Loucy (cell line): ENCODE data around the gene TRIM67.

Experiments
- H2AFZ ChIP-seq: fragments of 200-600 bp; sonication (generic); 2 replicates; pipeline ENCODE4 v1.6.0; 2016; ENCODE audit warnings: antibody characterized with exemption, mild to moderate bottlenecking, low read length, moderate library complexity
- H3F3A ChIP-seq: fragments of 200-600 bp; 2 replicates; pipeline ENCODE4 v1.6.0; 2016; ENCODE audit warnings: antibody characterized with exemption, low read depth, mild to moderate bottlenecking
- H3K27me3 ChIP-seq: fragments of 200-600 bp; sonication (generic); 2 replicates; pipeline ENCODE4 v1.6.1; 2014; ENCODE audit warnings: low read length, mild to moderate bottlenecking; ENCODE audit not compliant: insufficient read depth, poor library complexity, severe bottlenecking
- H3K36me3 ChIP-seq: fragments of 200-600 bp; sonication (generic); 2 replicates; pipeline ENCODE4 v1.6.1; 2016; ENCODE audit warnings: low read length; ENCODE audit not compliant: insufficient read depth
- H3K4me1 ChIP-seq: fragments of 200-600 bp; sonication (generic); 2 replicates; pipeline ENCODE4 v1.5.1; 2014; ENCODE audit warnings: low read length, mild to moderate bottlenecking; ENCODE audit not compliant: insufficient read depth, poor library complexity, severe bottlenecking
- H3K4me2 ChIP-seq: fragments of 200-600 bp; sonication (generic); 2 replicates; pipeline ENCODE4 v1.6.0; 2014; ENCODE audit warnings: antibody characterized with exemption, low read length, low read depth, mild to moderate bottlenecking; ENCODE audit not compliant: poor library complexity, severe bottlenecking
- H3K4me3 ChIP-seq: fragments of 200-600 bp; sonication (generic); 2 replicates; pipeline ENCODE4 v1.5.1; 2014; ENCODE audit warnings: low read length, mild to moderate bottlenecking, mixed read lengths; ENCODE audit not compliant: poor library complexity, severe bottlenecking
- H3K79me2 ChIP-seq: fragments of 200-600 bp; sonication (generic); 2 replicates; pipeline ENCODE4 v1.6.1; 2014; ENCODE audit warnings: low read length; ENCODE audit not compliant: insufficient read depth
- H3K9ac ChIP-seq: fragments of 200-600 bp; sonication (generic); 2 replicates; pipeline ENCODE4 v1.6.0; 2014; ENCODE audit warnings: mild to moderate bottlenecking, low read depth, low read length, moderate library complexity; ENCODE audit not compliant: poor library complexity, severe bottlenecking
- H3K9me2 ChIP-seq: fragments of 200-600 bp; sonication (generic); replicated peaks from 2 replicates; pipeline ENCODE4 v1.6.1; 2016; ENCODE audit warnings: low read depth, low read length, mixed read lengths
- H3K9me3 ChIP-seq: fragments of 200-600 bp; sonication (generic); 2 replicates; pipeline ENCODE4 v1.6.1; 2014; ENCODE audit warnings: mild to moderate bottlenecking, antibody characterized with exemption, low read length, low read depth; ENCODE audit not compliant: insufficient read depth
- H4K20me1 ChIP-seq: fragments of 200-600 bp; sonication (generic); 2 replicates; pipeline ENCODE4 v1.6.0; 2014; ENCODE audit warnings: antibody characterized with exemption, low read length, mild to moderate bottlenecking; ENCODE audit not compliant: insufficient read depth, poor library complexity, severe bottlenecking
- CTCF ChIP-seq: fragments of 200-600 bp; sonication (generic); conservative IDR thresholded peaks from 2 replicates; pipeline ENCODE4 v1.5.1; 2014; ENCODE audit warnings: mild to moderate bottlenecking, antibody characterized with exemption, low read length
- EZH2phosphoT487 ChIP-seq: fragments of 200-600 bp; IDR thresholded peaks from 2 replicates; pipeline ENCODE4 v1.6.1; 2018; ENCODE audit warnings: antibody characterized with exemption, mild to moderate bottlenecking, moderate library complexity, borderline replicate concordance

Gene TRIM67

DNA sequence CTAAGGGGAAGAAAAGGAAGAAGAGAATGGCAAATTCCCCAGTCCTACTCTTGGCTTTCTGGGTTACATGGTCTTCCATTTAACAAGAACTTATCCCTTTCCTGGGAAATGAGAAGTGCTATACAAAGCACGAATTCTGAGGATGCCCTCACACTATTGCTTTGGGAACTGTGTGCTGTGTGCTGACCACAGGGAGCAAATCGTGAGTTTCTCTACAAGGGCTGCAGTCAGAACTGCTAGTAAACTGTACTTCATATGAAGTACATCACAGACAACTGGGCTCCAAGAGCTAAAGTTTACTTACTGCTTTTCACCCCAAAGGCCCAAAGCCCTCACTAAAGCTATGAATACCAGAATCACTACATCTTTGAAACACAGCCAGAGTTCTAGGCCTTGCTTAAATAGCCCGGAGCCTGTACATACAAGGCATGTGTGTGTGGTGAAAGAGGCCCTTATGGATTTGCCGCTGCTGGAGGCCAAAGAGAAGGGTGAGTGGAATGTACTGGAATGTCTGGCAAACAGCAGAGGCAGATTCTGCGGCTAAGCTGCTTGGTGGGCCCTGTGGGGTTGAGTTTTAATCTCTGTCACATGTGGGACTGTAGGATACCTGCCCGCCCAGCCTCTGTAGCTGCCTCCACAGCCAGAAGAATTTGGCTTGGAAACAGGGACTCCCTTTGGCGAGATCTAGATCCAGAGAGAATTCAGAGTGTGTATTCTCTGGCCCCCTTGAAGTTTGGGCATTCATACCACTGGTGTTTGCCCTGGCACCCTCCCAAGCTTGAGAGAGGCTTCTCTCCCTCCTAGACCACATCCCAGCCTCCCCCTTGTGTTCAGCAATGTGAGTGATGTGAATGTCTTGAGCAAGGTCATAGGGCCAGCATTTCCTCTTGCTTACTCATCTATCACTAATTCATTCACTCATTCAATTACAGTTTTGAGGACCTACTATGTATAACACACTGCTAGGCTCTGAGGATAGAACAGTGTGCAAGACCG is 21.9 kb upstream of the TRIM67 start:
- no peak overlapping the region for H3K4me2 ChIP-seq

GRCh38 chr1:231144416-231145193 is 17.3 kb upstream of the TRIM67 start:
- Histone ChIP-seq H3K9ac (no peak overlapping the region), H3K4me1 (no peaks in the 10 kb centered on the region), H3K27me3 (no peaks in the 10 kb centered on the region), H3K4me2 (no peak overlapping the region), H3K79me2 (no peaks in the 10 kb centered on the region), H3K4me3 (no peak overlapping the region), H4K20me1 (no peaks in the 10 kb centered on the region), H3F3A (no peaks in the 10 kb centered on the region), H3K9me2 (no peaks in the 10 kb centered on the region), H2AFZ (no peak overlapping the region), H3K9me3 (no peaks in the 10 kb centered on the region), H3K36me3 (no peaks in the 10 kb centered on the region)
- TF ChIP-seq EZH2phosphoT487 (no peak), CTCF (no peak)

More for the DNA sequence above, 21.9 kb upstream of the TRIM67 start:
- Histone ChIP-seq H3F3A (no peaks in the 10 kb centered on the region), H3K27me3 (no peaks in the 10 kb centered on the region), H3K4me1 (no peaks in the 10 kb centered on the region), H3K36me3 (no peaks in the 10 kb centered on the region), H4K20me1 (no peaks in the 10 kb centered on the region), H3K9me2 (no peaks in the 10 kb centered on the region), H3K9ac (no peak overlapping the region), H3K9me3 (no peaks in the 10 kb centered on the region), H2AFZ (no peak overlapping the region), H3K4me3 (no peak overlapping the region), H3K79me2 (no peaks in the 10 kb centered on the region)
- TF ChIP-seq CTCF = no peak
- no peak for TF ChIP-seq EZH2phosphoT487

DNA sequence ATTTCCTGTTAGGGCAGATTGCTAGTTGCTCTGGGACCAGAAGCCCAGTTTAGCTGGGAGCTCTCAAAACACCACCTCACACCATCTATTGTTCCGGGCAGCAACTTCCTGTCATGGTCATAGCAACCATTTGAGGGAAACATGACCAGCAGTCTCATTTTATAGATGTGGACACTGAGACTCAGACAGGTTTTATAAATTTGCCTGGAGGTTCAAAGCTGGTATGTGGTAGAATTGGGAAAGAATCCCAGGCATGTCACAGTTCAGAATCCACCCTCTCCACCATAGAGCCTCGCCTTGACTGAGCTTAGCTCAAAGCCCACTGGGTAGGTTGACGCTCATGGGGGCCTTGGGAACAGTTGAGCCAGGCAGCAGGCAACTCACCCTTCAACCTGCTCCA is 14.0 kb upstream of the TRIM67 start:
- H3K4me3 ChIP-seq = no peak overlapping the region
- no peaks in the 10 kb centered on the region for H3K79me2 ChIP-seq
- H3F3A ChIP-seq = no peaks in the 10 kb centered on the region
- H3K27me3 ChIP-seq = no peaks in the 10 kb centered on the region
- no peaks in the 10 kb centered on the region for H3K4me1 ChIP-seq
- no peaks in the 10 kb centered on the region for H4K20me1 ChIP-seq
- no peaks in the 10 kb centered on the region for H3K36me3 ChIP-seq
- H2AFZ ChIP-seq = no peak overlapping the region
- TF ChIP-seq EZH2phosphoT487 (no peak), CTCF (no peak)
- no peak overlapping the region for H3K4me2 ChIP-seq
- no peaks in the 10 kb centered on the region for H3K9me2 ChIP-seq
- H3K9me3 ChIP-seq = peaks cover 6% of the 10 kb centered on the region; the same call in 1 of the 2 replicates
- H3K9ac ChIP-seq = no peak overlapping the region
